Right atrium auricular region (tissue), 2 donors: Measurements from ENCODE around the gene RABEP2. TPM values are rescaled to one million over a fixed set of nuclear protein-coding genes. Genes with fewer than 3 reads are reported as not detected.
"Not testable (repeated sequence)": the region's sequence is repeated elsewhere in the genome, so short reads cannot be mapped to it uniquely, and the experiment has no call there.

Experiments
- DNase-seq: peaks from one replicate; pipeline ENCODE4 v3.0.0-alpha.2; 2019; ENCODE audit warnings: low spot score
- H3K27ac ChIP-seq, 2 donors: fragments of 200-600 bp; sonication (generic); 1 replicate in 1 of 2; 2 replicates in 1 of 2; pipeline ENCODE4 v1.5.1; 2016 to 2019
- H3K27me3 ChIP-seq, 2 donors: fragments of 200-600 bp; sonication (generic); one replicate each; pipeline versions ENCODE4 v1.5.1 to v1.6.0; 2017 to 2019
- H3K36me3 ChIP-seq: fragments of 200-600 bp; sonication (generic); one replicate; pipeline ENCODE4 v1.5.1; 2016
- H3K4me1 ChIP-seq, 2 donors: fragments of 200-600 bp; sonication (generic); one replicate each; pipeline versions ENCODE4 v1.5.1 to v1.6.0; 2017 to 2019
- H3K4me3 ChIP-seq, 2 donors: fragments of 200-600 bp; sonication (generic); 1 replicate in 1 of 2; 2 replicates in 1 of 2; pipeline ENCODE4 v1.5.1; 2017 to 2019; ENCODE audit warnings: mild to moderate bottlenecking in 1 of 2, moderate library complexity in 1 of 2
- H3K9me3 ChIP-seq, 2 donors: fragments of 200-600 bp; sonication (generic); one replicate each; pipeline ENCODE4 v1.5.1; 2019
- CTCF ChIP-seq, 2 donors: fragments of 200-600 bp; sonication (generic); IDR thresholded peaks; one replicate each; pipeline ENCODE4 v1.5.1; 2019; ENCODE audit warnings: antibody characterized with exemption in 2 of 2
- total RNA-seq, 2 donors: library from RNA; depleted of rRNA; stranded (reverse); fragments of >200 nt; gene quantifications; one replicate each; pipeline ENCODE4 v1.1.0, GENCODE V29; 2016

The RABEP2 gene
- 10 to 100 TPM; 18.2 to 22.5 TPM for total RNA-seq

GRCh38 chr16:28924762-28925385 is at the start of gene RABEP2:
Gene RABEP2 (minus strand): TSS chr16:28925238. CDS start chr16:28925163, 75 bp downstream.
- TF ChIP-seq CTCF (IDR thresholded peaks at IDR 0.05), result no peak
- no peaks in the 10 kb centered on the region for H3K36me3 ChIP-seq
- no peaks in the 10 kb centered on the region for H3K27me3 ChIP-seq
- H3K4me1 ChIP-seq, result peaks cover 0 to 14% of the 10 kb centered on the region in 2 donors
- H3K4me3 ChIP-seq, result peak within 1 kb of the TSS; percentile 80 to 94
- no peaks in the 10 kb centered on the region for H3K9me3 ChIP-seq
- H3K27ac ChIP-seq, result peak within 1 kb of the TSS; percentile 98 to 99
- DNase-seq, result peak; percentile 90

- Histone ChIP-seq H3K4me3 (peak within 1 kb of the TSS; percentile 87 to 91), H3K27me3 (no peaks in the 10 kb centered on the region), H3K4me1 (peaks cover 0 to 14% of the 10 kb centered on the region in 2 donors), H3K9me3 (no peaks in the 10 kb centered on the region), H3K36me3 (peaks cover 10% of the 10 kb centered on the region), H3K27ac (peak within 1 kb of the TSS; percentile 84 to 87)
- no peak for TF ChIP-seq CTCF (IDR thresholded peaks at IDR 0.05)
- DNase-seq, result peak; percentile 99
Observed at GRCh38 chr16:28974437-28975157, 49.6 kb upstream of the RABEP2 start, which contains the start of gene SPNS1. Gene SPNS1 (plus strand): TSS chr16:28974778. CDS start chr16:28975152, 374 bp downstream.

GRCh38 chr16:28974007-28974436 is 49.0 kb upstream of the RABEP2 start:
- peak; percentile 70 for DNase-seq
- no peaks in the 10 kb centered on the region for H3K27me3 ChIP-seq
- no peaks in the 10 kb centered on the region for H3K9me3 ChIP-seq
- peak overlapping the region; percentile 84 to 87 for H3K27ac ChIP-seq
- H3K4me3 ChIP-seq, result peak overlapping the region; percentile 87 to 91
- peaks cover 5% of the 10 kb centered on the region for H3K36me3 ChIP-seq
- TF ChIP-seq CTCF (IDR thresholded peaks at IDR 0.05), result peak; percentile 43 to 72
- H3K4me1 ChIP-seq, result peaks cover 0 to 14% of the 10 kb centered on the region in 2 donors

GRCh38 chr16:28969696-28970095 is 44.7 kb upstream of the RABEP2 start:
- H3K36me3 ChIP-seq, H3K27ac ChIP-seq, H3K27me3 ChIP-seq, H3K4me1 ChIP-seq, H3K4me3 ChIP-seq, DNase-seq, H3K9me3 ChIP-seq: not testable (repeated sequence)

- DNase-seq, result no peak
- Histone ChIP-seq H3K27me3 (no peaks in the 10 kb centered on the region), H3K27ac (no peak overlapping the region), H3K36me3 (peaks cover 27% of the 10 kb centered on the region), H3K4me1 (no peaks in the 10 kb centered on the region), H3K9me3 (no peaks in the 10 kb centered on the region), H3K4me3 (no peak overlapping the region)
- TF ChIP-seq CTCF (IDR thresholded peaks at IDR 0.05), result no peak
Observed at GRCh38 chr16:28967156-28967555, 42.1 kb upstream of the RABEP2 start.

- Histone ChIP-seq H3K27me3 (no peaks in the 10 kb centered on the region), H3K4me1 (no peaks in the 10 kb centered on the region), H3K4me3 (no peak overlapping the region), H3K36me3 (peaks cover 43% of the 10 kb centered on the region), H3K9me3 (no peaks in the 10 kb centered on the region), H3K27ac (no peak overlapping the region)
- DNase-seq, result no peak
- no peak for TF ChIP-seq CTCF (IDR thresholded peaks at IDR 0.05)
Observed at GRCh38 chr16:28964496-28964895, 39.5 kb upstream of the RABEP2 start.
